T-cell (primary cell): ENCODE data around the gene AQP12B. TPM values are rescaled to one million over a fixed set of nuclear protein-coding genes. Genes with fewer than 3 reads are reported as not detected.
A peak's percentile ranks its signal among the peaks of the same experiment; 100 is the strongest.
"Not testable (repeated sequence)": the region's sequence is repeated elsewhere in the genome, so short reads cannot be mapped to it uniquely, and the experiment has no call there.

ENCODE experiments used
- ATAC-seq, 4 experiments: fragments of 200-7000 bp in 3 of 4; fragments of 150-1000 bp in 1 of 4; cut with Tn5 transposase; replicated peaks in 1 of 4; 1 replicate in 3 of 4; 2 replicates in 1 of 4; pipeline ENCODE4 v1.10.0; 2021; ENCODE audit warnings: moderate library complexity in 3 of 4, mild to moderate bottlenecking in 2 of 4, moderate number of reproducible peaks in 1 of 4
- CTCF ChIA-PET, 2 donors: fragments of 300-600 bp; sonication (Branson Sonifier 250); formaldehyde crosslinking; loops; one replicate each; lab custom pipeline; 2022; ENCODE audit warnings: antibody characterized with exemption in 2 of 2; lab: Charles Lee
- POLR2A ChIA-PET, 2 donors: fragments of 300-600 bp; sonication (Branson Sonifier 250); formaldehyde crosslinking; loops; one replicate each; lab custom pipeline; 2022; ENCODE audit warnings: antibody characterized with exemption in 2 of 2; lab: Charles Lee
- DNase-seq, 35 experiments: peaks; one replicate each; pipeline versions ENCODE4 v3.0.0 to v3.0.0-alpha.2; 2013 to 2023
- H3K27ac ChIP-seq: one replicate; pipeline ENCODE4 v1.5.1; 2013; ENCODE audit warnings: low read length
- H3K27me3 ChIP-seq, 2 experiments: replicated peaks in 1 of 2; 1 replicate in 1 of 2; 2 replicates in 1 of 2; pipeline versions ENCODE4 v1.6.1 to v1.7.0; 2013; ENCODE audit warnings: low read length in 1 of 2, mixed read lengths in 1 of 2; ENCODE audit not compliant: control insufficient read depth in 2 of 2, insufficient read depth in 2 of 2; ENCODE audit errors: extremely low read depth in 1 of 2
- H3K36me3 ChIP-seq, 2 donors: 1 replicate in 1 of 2; 2 replicates in 1 of 2; pipeline versions ENCODE4 v1.6.1 to v1.7.0; 2013; ENCODE audit warnings: low read length in 1 of 2; ENCODE audit not compliant: control insufficient read depth in 2 of 2, insufficient read depth in 1 of 2; ENCODE audit errors: extremely low read depth in 1 of 2
- H3K4me1 ChIP-seq, 2 experiments: 1 replicate in 1 of 2; 2 replicates in 1 of 2; pipeline versions ENCODE4 v1.6.1 to v1.7.0; 2013; ENCODE audit warnings: low read length in 2 of 2, mixed read lengths in 1 of 2; ENCODE audit not compliant: insufficient read depth in 2 of 2, control insufficient read depth in 1 of 2; ENCODE audit errors: extremely low read depth in 1 of 2
- H3K4me3 ChIP-seq, 2 donors: 1 replicate in 1 of 2; 2 replicates in 1 of 2; pipeline versions ENCODE4 v1.5.1 to v1.7.0; 2013; ENCODE audit warnings: mild to moderate bottlenecking in 2 of 2, low read length in 1 of 2, moderate library complexity in 1 of 2; ENCODE audit not compliant: control insufficient read depth in 1 of 2; ENCODE audit errors: extremely low read depth in 1 of 2
- H3K9me3 ChIP-seq: 2 replicates; pipeline ENCODE4 v1.7.0; 2013
- H3K27ac Mint-ChIP-seq, 2 donors: one replicate each; pipeline ENCODE4 v1.8.0; 2020 to 2021; ENCODE audit warnings: mild to moderate bottlenecking in 2 of 2, mixed read lengths in 2 of 2
- H3K27me3 Mint-ChIP-seq, 2 donors: one replicate each; pipeline ENCODE4 v1.8.0; 2021 to 2022; ENCODE audit warnings: mixed read lengths in 2 of 2
- H3K36me3 Mint-ChIP-seq: one replicate; pipeline ENCODE4 v1.8.0; 2021; ENCODE audit warnings: mixed read lengths
- H3K4me1 Mint-ChIP-seq, 3 donors: one replicate each; pipeline ENCODE4 v1.8.0; 2020 to 2022; ENCODE audit warnings: mixed read lengths in 3 of 3, mild to moderate bottlenecking in 1 of 3
- H3K4me3 Mint-ChIP-seq, 3 donors: one replicate each; pipeline ENCODE4 v1.8.0; 2020 to 2022; ENCODE audit warnings: mild to moderate bottlenecking in 3 of 3, mixed read lengths in 3 of 3, moderate library complexity in 3 of 3
- H3K9me3 Mint-ChIP-seq, 3 donors: one replicate each; pipeline ENCODE4 v1.8.0; 2020 to 2022; ENCODE audit warnings: mixed read lengths in 3 of 3
- WGBS: methylation state at CpG from one replicate; pipeline ENCODE4 v1.1.5; 2013; ENCODE audit warnings: missing lambda C conversion rate; ENCODE audit not compliant: insufficient coverage; 5-methylcytosine and 5-hydroxymethylcytosine counted together
- total RNA-seq, 35 experiments: library from RNA in 6 of 35; stranded (reverse) in 6 of 35; fragments of 120-200 nt in 1 of 35; gene quantifications; one replicate each; pipeline versions ENCODE4 v1.2.1 to v1.2.4 and lab custom pipeline; 2013 to 2026

The AQP12B gene
- total RNA-seq, 5 donors from 2014 or later (not counting 1 experiment from before 2014, with no cell fraction given): not detected

DNA sequence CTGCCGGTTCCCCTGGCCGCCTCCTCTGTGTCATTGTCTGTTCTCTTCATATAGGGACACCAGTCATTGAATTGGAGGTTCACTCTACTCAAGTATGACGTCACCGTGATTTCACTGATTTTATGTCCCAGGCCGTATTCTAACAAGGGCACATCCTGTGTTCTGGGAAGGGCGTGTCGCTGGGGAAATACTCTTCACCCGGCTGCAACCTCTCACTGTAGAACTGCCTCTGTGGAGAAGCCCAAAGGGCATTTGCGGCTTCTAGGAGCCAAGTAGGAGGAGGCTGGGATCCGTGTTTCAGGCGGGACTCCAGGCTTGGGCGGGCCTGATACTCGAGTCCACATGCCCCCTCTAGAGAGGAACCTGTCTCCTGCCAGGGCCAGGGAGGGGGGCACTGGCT lies 13.8 kb upstream of the AQP12B start:
- H3K27me3 ChIP-seq, H3K9me3 ChIP-seq, DNase-seq, H3K4me3 Mint-ChIP-seq, CTCF ChIA-PET, H3K27ac Mint-ChIP-seq, POLR2A ChIA-PET, H3K4me3 ChIP-seq, H3K9me3 Mint-ChIP-seq, ATAC-seq, H3K4me1 Mint-ChIP-seq, H3K27me3 Mint-ChIP-seq, H3K27ac ChIP-seq, H3K4me1 ChIP-seq, H3K36me3 ChIP-seq, H3K36me3 Mint-ChIP-seq: not testable (repeated sequence)
- WGBS: no CpG with 5 or more reads among the region's 13 CpGs

DNA sequence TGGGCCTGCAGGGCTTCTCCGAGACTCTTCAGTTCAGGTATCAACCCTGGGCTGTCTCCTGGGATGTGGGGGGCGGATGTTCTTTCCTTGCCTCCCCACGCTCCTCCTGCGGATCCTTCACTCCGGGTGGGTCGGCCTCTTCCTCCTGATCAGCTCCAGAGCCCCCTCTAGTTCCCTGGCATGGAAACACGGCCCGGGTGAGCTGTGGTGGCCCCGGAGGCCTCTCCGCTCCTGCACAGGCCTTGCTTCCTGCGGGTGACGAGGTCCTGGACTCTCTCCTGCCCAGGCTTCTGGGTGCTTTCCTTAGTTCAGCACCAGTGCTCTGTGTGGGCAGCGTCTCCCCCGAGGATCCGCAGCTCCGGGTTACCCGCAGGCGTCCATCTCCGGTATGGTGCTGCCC lies 12.9 kb upstream of the AQP12B start:
- H3K36me3 ChIP-seq, H3K4me1 ChIP-seq, H3K9me3 Mint-ChIP-seq, H3K36me3 Mint-ChIP-seq, H3K27me3 Mint-ChIP-seq, H3K27me3 ChIP-seq, H3K27ac Mint-ChIP-seq, H3K4me3 Mint-ChIP-seq, H3K4me3 ChIP-seq, DNase-seq, CTCF ChIA-PET, ATAC-seq, POLR2A ChIA-PET, H3K9me3 ChIP-seq, H3K4me1 Mint-ChIP-seq, H3K27ac ChIP-seq: not testable (repeated sequence)
- WGBS: no CpG with 5 or more reads among the region's 19 CpGs

DNA sequence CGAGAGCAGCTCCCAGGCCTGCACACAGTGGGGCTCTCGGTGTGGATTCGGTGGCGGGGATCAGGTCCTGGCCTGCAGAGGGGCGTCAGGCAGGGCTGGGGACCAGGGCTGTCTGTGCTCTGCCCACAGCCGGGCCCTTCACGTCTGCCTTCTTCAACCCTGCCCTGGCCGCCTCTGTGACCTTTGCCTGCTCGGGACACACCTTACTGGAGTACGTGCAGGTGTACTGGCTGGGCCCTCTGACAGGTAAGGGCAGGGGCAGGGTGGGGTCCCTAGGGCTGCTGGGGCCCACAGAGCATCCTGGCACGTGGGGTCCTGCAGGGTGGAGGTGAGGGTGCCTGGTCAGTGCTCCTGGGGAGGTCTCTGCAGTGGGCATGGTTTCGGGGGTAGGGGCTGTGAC lies 11.6 kb upstream of the AQP12B start:
- H3K4me1 ChIP-seq, H3K9me3 ChIP-seq, CTCF ChIA-PET, POLR2A ChIA-PET, H3K36me3 ChIP-seq, H3K9me3 Mint-ChIP-seq, H3K27me3 Mint-ChIP-seq, H3K27ac Mint-ChIP-seq, H3K27ac ChIP-seq, DNase-seq, H3K4me1 Mint-ChIP-seq, H3K4me3 ChIP-seq, H3K4me3 Mint-ChIP-seq, H3K36me3 Mint-ChIP-seq, H3K27me3 ChIP-seq, ATAC-seq: not testable (repeated sequence)
- no CpG with 5 or more reads among the region's 12 CpGs for WGBS

DNA sequence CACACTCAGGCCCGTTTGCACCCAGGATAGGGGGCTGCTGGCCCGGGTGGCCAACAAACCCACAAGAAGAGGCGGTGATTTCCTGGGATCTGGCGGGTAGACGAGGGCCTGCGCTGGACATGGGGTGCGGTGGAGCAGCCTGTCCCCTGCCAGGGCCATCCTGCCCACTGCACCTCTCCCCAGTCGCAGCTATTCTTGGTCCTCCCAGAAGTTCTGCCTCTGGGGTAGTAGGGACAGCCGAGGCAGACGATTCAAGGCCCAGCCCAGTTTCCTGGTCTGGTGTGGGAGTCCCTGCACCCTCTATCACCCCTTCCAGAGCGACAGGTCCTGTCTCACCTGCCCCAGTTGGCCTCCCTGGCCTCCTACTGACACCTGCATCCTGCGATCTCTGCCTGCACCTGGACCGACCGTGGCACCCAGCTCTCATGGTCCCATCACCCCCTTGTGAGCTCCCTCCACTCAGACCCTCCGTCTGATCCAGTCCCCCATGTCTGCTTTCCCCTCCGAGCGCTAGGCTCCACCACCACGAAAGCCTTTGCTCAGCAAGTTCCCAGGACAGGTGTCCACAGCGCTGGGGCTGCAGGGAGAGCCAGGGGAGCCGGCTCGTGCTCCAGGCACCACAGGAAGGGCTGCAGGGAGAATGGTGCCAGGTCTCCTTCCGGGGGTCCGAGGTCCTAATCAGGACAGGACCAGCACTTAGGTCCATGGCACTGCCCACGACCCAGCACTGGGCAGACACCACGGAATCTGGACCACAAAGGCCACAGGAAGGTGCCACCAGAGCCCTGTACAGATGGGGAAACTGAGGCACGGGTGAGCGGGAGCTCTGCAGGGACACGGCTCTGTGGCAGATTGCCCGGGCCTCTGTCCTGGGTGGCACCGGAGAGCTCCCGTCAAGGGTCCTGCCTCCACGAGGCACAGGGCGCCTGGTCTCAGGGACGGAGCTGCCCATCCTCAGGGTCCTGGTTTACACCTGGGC lies 10.2 kb upstream of the AQP12B start:
- H3K9me3 ChIP-seq, H3K4me3 ChIP-seq, H3K27me3 Mint-ChIP-seq, ATAC-seq, H3K9me3 Mint-ChIP-seq, H3K27me3 ChIP-seq, DNase-seq, H3K36me3 Mint-ChIP-seq, H3K36me3 ChIP-seq, H3K4me3 Mint-ChIP-seq, H3K4me1 ChIP-seq, CTCF ChIA-PET, POLR2A ChIA-PET, H3K4me1 Mint-ChIP-seq, H3K27ac Mint-ChIP-seq, H3K27ac ChIP-seq: not testable (repeated sequence)
- no CpG with 5 or more reads among the region's 34 CpGs for WGBS

DNA sequence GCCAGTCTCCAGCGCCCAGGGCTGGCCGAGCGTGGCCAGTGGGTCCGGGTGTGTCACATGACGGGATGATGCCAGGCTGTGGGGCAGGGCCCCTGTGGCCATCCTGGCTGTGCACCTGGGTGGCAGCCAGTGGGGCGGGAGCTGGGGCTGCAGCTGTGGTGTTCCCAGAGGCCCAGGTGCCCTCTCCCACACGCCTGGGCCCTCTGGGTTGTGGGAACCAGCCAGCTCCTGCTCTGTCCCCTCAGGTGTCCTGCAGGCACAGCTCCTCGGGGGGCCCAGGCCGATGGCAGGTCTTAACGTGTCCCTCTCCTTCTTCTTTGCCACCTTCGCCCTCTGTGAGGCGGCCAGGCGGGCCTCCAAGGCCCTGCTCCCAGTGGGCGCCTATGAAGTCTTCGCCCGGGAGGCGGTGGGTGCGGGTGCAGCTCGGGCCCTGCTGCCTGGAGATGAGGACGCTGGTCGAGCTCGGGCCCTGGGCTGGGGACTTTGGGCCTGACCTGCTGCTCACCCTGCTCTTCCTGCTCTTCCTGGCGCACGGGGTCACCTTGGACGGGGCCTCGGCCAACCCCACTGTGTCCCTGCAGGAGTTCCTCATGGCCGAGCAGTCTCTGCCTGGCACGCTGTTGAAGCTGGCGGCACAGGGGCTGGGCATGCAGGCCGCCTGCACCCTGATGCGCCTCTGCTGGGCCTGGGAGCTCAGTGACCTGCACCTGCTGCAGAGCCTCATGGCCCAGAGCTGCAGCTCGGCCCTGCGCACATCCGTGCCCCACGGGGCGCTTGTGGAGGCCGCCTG lies 9.1 kb upstream of the AQP12B start, which contains the start of gene AQP12A:
Gene AQP12A (plus strand): TSS at position 236 of the 790 bp plus-strand sequence. CDS start 48 bp downstream, at position 284.
- ATAC-seq, H3K36me3 Mint-ChIP-seq, H3K27me3 ChIP-seq, H3K9me3 ChIP-seq, POLR2A ChIA-PET, H3K9me3 Mint-ChIP-seq, H3K27ac Mint-ChIP-seq, H3K27ac ChIP-seq, H3K27me3 Mint-ChIP-seq, H3K4me1 ChIP-seq, H3K36me3 ChIP-seq, H3K4me3 ChIP-seq, H3K4me1 Mint-ChIP-seq, CTCF ChIA-PET: not testable (repeated sequence)
- peak in 1 of 35 experiments; percentile 0 for DNase-seq
- peak within 1 kb of the TSS in 2 of 3 donors; percentile 13 to 61 for H3K4me3 Mint-ChIP-seq
- 88% methylated on average over 9 of the region's 37 CpGs for WGBS

DNA sequence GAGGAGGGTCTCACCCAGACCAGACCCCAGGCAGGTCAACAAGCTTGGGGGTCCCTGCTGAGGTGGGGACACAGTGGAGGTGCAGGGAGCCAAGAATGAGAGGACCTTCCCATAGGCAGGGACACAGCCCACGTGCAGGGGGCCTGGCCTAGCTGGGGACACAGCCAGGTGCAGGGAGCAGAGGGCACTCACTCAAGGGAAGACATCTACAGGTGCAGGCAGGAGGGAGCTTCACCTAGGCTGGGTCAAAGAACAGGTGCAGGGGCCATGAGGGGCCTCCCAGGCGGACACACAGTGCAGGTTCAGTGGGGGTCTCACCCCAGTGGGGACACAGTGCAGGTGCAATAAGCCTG lies 8.4 kb upstream of the AQP12B start:
- H3K36me3 ChIP-seq, H3K36me3 Mint-ChIP-seq, H3K27ac ChIP-seq, CTCF ChIA-PET, POLR2A ChIA-PET, H3K9me3 ChIP-seq, H3K27me3 ChIP-seq, H3K4me3 ChIP-seq, H3K9me3 Mint-ChIP-seq, DNase-seq, H3K27me3 Mint-ChIP-seq, H3K27ac Mint-ChIP-seq, H3K4me1 ChIP-seq: not testable (repeated sequence)
- peak in 1 of 4 experiments; percentile 12 for ATAC-seq
- WGBS: 43% methylated on average over 1 of the region's 2 CpGs
- Mint-ChIP-seq H3K4me3 (peak overlapping the region in 2 of 3 donors; percentile 13 to 61), H3K4me1 (peaks cover 0 to 10% (median 5%) of the 10 kb centered on the region in 3 donors)
